ENCODE measurements around the gene RAB3GAP1. TPM values are rescaled to one million over a fixed set of nuclear protein-coding genes. Genes with fewer than 3 reads are reported as not detected.

The RAB3GAP1 gene
- total RNA-seq, 1 donor from 2014 or later: 49.3 TPM

GRCh38 chr2:135159191-135159590 is 107.1 kb downstream of the RAB3GAP1 start:
- Histone ChIP-seq H3K27ac (ENCODE audit: low read depth, low read length) (no peak overlapping the region), H3K4me2 (ENCODE audit: low read length) (no peak overlapping the region), H3K4me1 (ENCODE audit: insufficient read depth, low read length) (no peaks in the 10 kb centered on the region), H3K79me2 (ENCODE audit: insufficient read depth, low read length) (no peaks in the 10 kb centered on the region), H3K9me3 (ENCODE audit: insufficient read depth, low read depth, low read length) (no peaks in the 10 kb centered on the region), H3K4me3 (ENCODE audit: insufficient read depth, low read depth, low read length) (no peak overlapping the region), H3K36me3 (ENCODE audit: insufficient read depth, low read length) (peaks cover 19% of the 10 kb centered on the region), H3K9ac (ENCODE audit: low read length) (no peak overlapping the region), H3K27me3 (ENCODE audit: insufficient read depth, low read length) (no peaks in the 10 kb centered on the region), H2AFZ (ENCODE audit: low read depth, low read length) (no peak overlapping the region), H4K20me1 (ENCODE audit: insufficient read depth, low read length) (no peaks in the 10 kb centered on the region)
- peaks cover 12% of the 10 kb centered on the region for H3K36me3 Mint-ChIP-seq (ENCODE audit: low read depth, unreplicated experiment)
- FAIRE-seq (no peak), DNase-seq (ENCODE audit: low read depth) (no peak)
- TF ChIP-seq, protein P1, sequence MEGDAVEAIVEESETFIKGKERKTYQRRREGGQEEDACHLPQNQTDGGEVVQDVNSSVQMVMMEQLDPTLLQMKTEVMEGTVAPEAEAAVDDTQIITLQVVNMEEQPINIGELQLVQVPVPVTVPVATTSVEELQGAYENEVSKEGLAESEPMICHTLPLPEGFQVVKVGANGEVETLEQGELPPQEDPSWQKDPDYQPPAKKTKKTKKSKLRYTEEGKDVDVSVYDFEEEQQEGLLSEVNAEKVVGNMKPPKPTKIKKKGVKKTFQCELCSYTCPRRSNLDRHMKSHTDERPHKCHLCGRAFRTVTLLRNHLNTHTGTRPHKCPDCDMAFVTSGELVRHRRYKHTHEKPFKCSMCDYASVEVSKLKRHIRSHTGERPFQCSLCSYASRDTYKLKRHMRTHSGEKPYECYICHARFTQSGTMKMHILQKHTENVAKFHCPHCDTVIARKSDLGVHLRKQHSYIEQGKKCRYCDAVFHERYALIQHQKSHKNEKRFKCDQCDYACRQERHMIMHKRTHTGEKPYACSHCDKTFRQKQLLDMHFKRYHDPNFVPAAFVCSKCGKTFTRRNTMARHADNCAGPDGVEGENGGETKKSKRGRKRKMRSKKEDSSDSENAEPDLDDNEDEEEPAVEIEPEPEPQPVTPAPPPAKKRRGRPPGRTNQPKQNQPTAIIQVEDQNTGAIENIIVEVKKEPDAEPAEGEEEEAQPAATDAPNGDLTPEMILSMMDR (IDR thresholded peaks at IDR 0.05; ENCODE audit: insufficient read depth, low read depth, low read length): no peak
- TF ChIP-seq EZH2 (IDR thresholded peaks at IDR 0.05; ENCODE audit: insufficient read depth, low read length): no peak
- H3K27me3 Mint-ChIP-seq (ENCODE audit: low read depth, unreplicated experiment): no peaks in the 10 kb centered on the region
- no peaks in the 10 kb centered on the region for H3K9me3 Mint-ChIP-seq (ENCODE audit: unreplicated experiment)
- no peak overlapping the region for H3K27ac Mint-ChIP-seq (ENCODE audit: unreplicated experiment)
- H3K4me3 Mint-ChIP-seq (ENCODE audit: unreplicated experiment): no peak overlapping the region
- peaks cover 1% of the 10 kb centered on the region for H3K4me1 Mint-ChIP-seq (ENCODE audit: low read depth, unreplicated experiment)

DNA sequence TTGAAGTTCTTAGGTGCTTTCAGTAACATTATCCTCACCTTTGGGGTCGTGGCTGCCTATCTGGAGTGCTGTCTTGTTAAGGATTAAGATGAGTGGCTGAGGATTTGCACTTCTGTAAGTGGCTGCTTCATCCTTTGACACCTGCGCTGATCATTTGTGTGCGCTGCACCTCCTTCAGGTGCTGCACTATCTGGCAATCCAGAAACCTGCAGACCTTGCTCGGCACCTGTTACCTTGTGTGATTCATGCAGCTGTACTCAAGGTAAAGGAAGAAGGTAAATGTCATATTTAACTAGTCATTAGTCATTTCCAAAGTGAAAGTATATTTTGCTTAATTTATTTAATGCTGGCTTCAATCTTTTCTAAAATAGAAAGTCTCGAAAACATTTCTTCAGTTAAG is 110.3 kb downstream of the RAB3GAP1 start:
- no peak overlapping the region for H3K4me3 Mint-ChIP-seq (ENCODE audit: unreplicated experiment)

DNA sequence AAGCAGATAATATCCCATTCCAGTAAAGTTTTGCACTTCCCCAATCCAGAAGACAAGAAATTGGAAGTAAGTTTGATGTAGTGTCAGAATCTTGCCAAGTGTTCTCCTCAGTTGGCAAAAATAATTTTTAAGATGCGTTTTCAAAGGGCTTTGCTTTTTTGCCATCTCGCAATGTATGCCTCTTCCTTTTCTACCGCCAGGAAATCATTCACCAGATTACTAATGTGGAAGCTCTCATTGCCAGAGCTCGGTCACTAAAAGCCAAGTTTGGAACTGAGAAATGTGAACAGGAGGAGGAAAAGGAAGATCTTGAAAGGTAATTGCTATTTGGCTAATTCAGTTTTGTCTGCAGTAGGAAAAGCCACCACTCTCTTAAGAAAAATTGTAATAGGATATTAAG is 110.7 kb downstream of the RAB3GAP1 start:
- Mint-ChIP-seq H3K9me3 (ENCODE audit: unreplicated experiment) (no peaks in the 10 kb centered on the region), H3K27ac (ENCODE audit: unreplicated experiment) (no peak overlapping the region), H3K36me3 (ENCODE audit: low read depth, unreplicated experiment) (peaks cover 1% of the 10 kb centered on the region), H3K27me3 (ENCODE audit: low read depth, unreplicated experiment) (no peaks in the 10 kb centered on the region), H3K4me1 (ENCODE audit: low read depth, unreplicated experiment) (peaks cover 8% of the 10 kb centered on the region), H3K4me3 (ENCODE audit: unreplicated experiment) (no peak overlapping the region)
- Histone ChIP-seq H3K27me3 (ENCODE audit: insufficient read depth, low read length) (no peaks in the 10 kb centered on the region), H4K20me1 (ENCODE audit: insufficient read depth, low read length) (no peaks in the 10 kb centered on the region), H3K27ac (ENCODE audit: low read depth, low read length) (no peak overlapping the region), H3K36me3 (ENCODE audit: insufficient read depth, low read length) (peaks cover 24% of the 10 kb centered on the region), H2AFZ (ENCODE audit: low read depth, low read length) (no peak overlapping the region), H3K9ac (ENCODE audit: low read length) (no peak overlapping the region), H3K9me3 (ENCODE audit: insufficient read depth, low read depth, low read length) (no peaks in the 10 kb centered on the region), H3K79me2 (ENCODE audit: insufficient read depth, low read length) (no peaks in the 10 kb centered on the region), H3K4me1 (ENCODE audit: insufficient read depth, low read length) (peaks cover 5% of the 10 kb centered on the region), H3K4me3 (ENCODE audit: insufficient read depth, low read depth, low read length) (no peak overlapping the region), H3K4me2 (ENCODE audit: low read length) (no peak overlapping the region)
- no peak for FAIRE-seq
- DNase-seq (ENCODE audit: low read depth): no peak
- TF ChIP-seq EZH2 (IDR thresholded peaks at IDR 0.05; ENCODE audit: insufficient read depth, low read length): no peak
- TF ChIP-seq, protein P1 (IDR thresholded peaks at IDR 0.05; ENCODE audit: insufficient read depth, low read depth, low read length): no peak

More for the DNA sequence above, 110.3 kb downstream of the RAB3GAP1 start:
- FAIRE-seq (no peak), DNase-seq (ENCODE audit: low read depth) (no peak)
- H3K4me3 ChIP-seq (ENCODE audit: insufficient read depth, low read depth, low read length): no peak overlapping the region
- no peak overlapping the region for H3K4me2 ChIP-seq (ENCODE audit: low read length)
- no peak overlapping the region for H2AFZ ChIP-seq (ENCODE audit: low read depth, low read length)
- Mint-ChIP-seq H3K9me3 (ENCODE audit: unreplicated experiment) (no peaks in the 10 kb centered on the region), H3K27me3 (ENCODE audit: low read depth, unreplicated experiment) (no peaks in the 10 kb centered on the region), H3K36me3 (ENCODE audit: low read depth, unreplicated experiment) (peaks cover 2% of the 10 kb centered on the region), H3K27ac (ENCODE audit: unreplicated experiment) (no peak overlapping the region), H3K4me1 (ENCODE audit: low read depth, unreplicated experiment) (peaks cover 8% of the 10 kb centered on the region)
- TF ChIP-seq EZH2 (IDR thresholded peaks at IDR 0.05; ENCODE audit: insufficient read depth, low read length): no peak
- TF ChIP-seq, protein P1 (IDR thresholded peaks at IDR 0.05; ENCODE audit: insufficient read depth, low read depth, low read length): no peak
- no peak overlapping the region for H3K27ac ChIP-seq (ENCODE audit: low read depth, low read length)
- H4K20me1 ChIP-seq (ENCODE audit: insufficient read depth, low read length): no peaks in the 10 kb centered on the region
- H3K36me3 ChIP-seq (ENCODE audit: insufficient read depth, low read length): peaks cover 20% of the 10 kb centered on the region
- no peaks in the 10 kb centered on the region for H3K27me3 ChIP-seq (ENCODE audit: insufficient read depth, low read length)
- H3K9me3 ChIP-seq (ENCODE audit: insufficient read depth, low read depth, low read length): no peaks in the 10 kb centered on the region
- peaks cover 5% of the 10 kb centered on the region for H3K4me1 ChIP-seq (ENCODE audit: insufficient read depth, low read length)
- H3K79me2 ChIP-seq (ENCODE audit: insufficient read depth, low read length): no peaks in the 10 kb centered on the region
- H3K9ac ChIP-seq (ENCODE audit: low read length): no peak overlapping the region
